Naive thymus-derived CD8-positive, alpha-beta T cell (primary cell): Measurements from ENCODE around the gene PLD1. TPM values are rescaled to one million over a fixed set of nuclear protein-coding genes. Genes with fewer than 3 reads are reported as not detected.

Experiments used
- ATAC-seq, 2 donors: fragments of 150-1000 bp; cut with Tn5 transposase in 1 of 2; sonication (Bioruptor Pico), chemical (Tn5 transposase) in 1 of 2; 1 replicate in 1 of 2; 2 replicates in 1 of 2; pipeline ENCODE4 v1.10.0; 2021; ENCODE audit warnings: mild to moderate bottlenecking in 2 of 2, moderate library complexity in 2 of 2
- POLR2A ChIA-PET: fragments of 350-600 bp; sonication (Branson Sonifier 250); formaldehyde crosslinking; loops from one replicate; lab custom pipeline; 2021; ENCODE audit warnings: antibody characterized with exemption; lab: Charles Lee
- DNase-seq, 10 donors: peaks; one replicate each; pipeline versions ENCODE4 v3.0.0 to v3.0.0-alpha.2; 2020 to 2022
- H3K27ac Mint-ChIP-seq, 10 donors: one replicate each; pipeline ENCODE4 v1.8.0; 2020 to 2022; ENCODE audit warnings: mild to moderate bottlenecking in 10 of 10, mixed read lengths in 10 of 10, moderate library complexity in 4 of 10, inconsistent platforms in 1 of 10
- H3K27me3 Mint-ChIP-seq, 5 donors: one replicate each; pipeline ENCODE4 v1.8.0; 2021 to 2022; ENCODE audit warnings: mixed read lengths in 5 of 5
- H3K36me3 Mint-ChIP-seq, 3 donors: one replicate each; pipeline ENCODE4 v1.8.0; 2020 to 2022; ENCODE audit warnings: mixed read lengths in 3 of 3, mild to moderate bottlenecking in 2 of 3, inconsistent platforms in 1 of 3
- H3K4me1 Mint-ChIP-seq, 4 donors: one replicate each; pipeline ENCODE4 v1.8.0; 2021 to 2022; ENCODE audit warnings: mixed read lengths in 4 of 4
- H3K4me3 Mint-ChIP-seq, 10 donors: one replicate each; pipeline ENCODE4 v1.8.0; 2020 to 2022; ENCODE audit warnings: mild to moderate bottlenecking in 10 of 10, mixed read lengths in 10 of 10, moderate library complexity in 6 of 10, inconsistent platforms in 1 of 10
- H3K9me3 Mint-ChIP-seq, 9 donors: one replicate each; pipeline ENCODE4 v1.8.0; 2020 to 2022; ENCODE audit warnings: mixed read lengths in 9 of 9, mild to moderate bottlenecking in 3 of 9, inconsistent platforms in 1 of 9, moderate library complexity in 1 of 9
- polyA plus RNA-seq, 3 donors: library from polyadenylated mRNA; unstranded; fragments of 300-500 nt; fragmentation: Illumina TruSeq; gene quantifications; one replicate each; pipeline ENCODE4 v1.2.3, GENCODE V29; 2021
- total RNA-seq, 8 experiments: library from RNA in 2 of 8; stranded (reverse) in 2 of 8; gene quantifications; one replicate each; pipeline ENCODE4 v1.2.3 and lab custom pipeline; 2021 to 2026

The PLD1 gene
- total and polyA plus RNA-seq, 5 experiments from 2014 or later, result 0.38 to 0.44 TPM; not detected in 3

DNA sequence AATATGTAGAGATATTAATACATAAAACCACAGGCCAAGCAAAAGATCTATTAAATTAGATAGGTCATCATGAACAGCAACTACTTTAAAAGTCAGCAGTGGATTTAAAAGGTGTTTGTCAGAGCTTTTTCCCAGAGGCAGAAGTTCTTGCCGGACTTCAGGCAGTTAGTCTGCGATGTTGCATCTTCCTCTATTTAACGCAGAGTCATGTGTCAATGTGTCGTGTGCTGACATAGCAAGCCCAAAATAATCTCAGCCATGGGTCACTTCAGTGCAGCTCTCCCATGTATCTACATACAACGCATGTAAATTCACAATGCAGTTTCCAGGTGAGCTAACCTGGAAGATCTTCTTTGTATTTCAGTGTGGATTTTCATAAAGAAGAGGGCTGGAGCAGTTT, 24.8 kb upstream of the PLD1 start:
- Mint-ChIP-seq H3K36me3 (no peaks in the 10 kb centered on the region), H3K27me3 (peaks cover 0 to 9% (median 6%) of the 10 kb centered on the region in 5 donors), H3K9me3 (no peaks in the 10 kb centered on the region), H3K4me1 (peaks cover 0 to 2% (median 0%) of the 10 kb centered on the region in 4 donors), H3K4me3 (no peak overlapping the region), H3K27ac (no peak overlapping the region)
- ATAC-seq, result no peak
- no peak for DNase-seq
- POLR2A ChIA-PET, result no interaction called here

DNA sequence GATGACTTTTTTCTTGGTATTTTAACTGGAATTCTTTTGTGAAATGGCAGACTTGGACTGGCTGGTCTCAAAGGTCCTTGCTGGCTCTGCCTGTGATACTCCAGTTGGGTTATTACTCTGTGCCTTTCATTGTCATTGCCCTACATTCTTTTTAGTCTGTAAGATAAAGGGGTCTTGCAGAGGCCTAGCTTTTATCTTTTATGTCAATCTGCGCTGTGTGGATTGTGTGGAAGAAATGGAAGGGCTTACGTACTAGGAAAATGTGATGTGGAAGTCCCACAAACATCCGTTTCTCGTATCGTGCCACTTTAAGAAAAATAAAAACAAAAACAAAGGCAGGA, 24.1 kb upstream of the PLD1 start:
- DNase-seq, result no peak
- H3K4me3 Mint-ChIP-seq, result no peak overlapping the region
- H3K27me3 Mint-ChIP-seq, result peaks cover 0 to 9% (median 6%) of the 10 kb centered on the region in 5 donors
- H3K36me3 Mint-ChIP-seq, result no peaks in the 10 kb centered on the region
- H3K4me1 Mint-ChIP-seq, result peaks cover 0 to 3% (median 2%) of the 10 kb centered on the region in 4 donors
- POLR2A ChIA-PET, result no interaction called here
- ATAC-seq, result no peak
- no peak overlapping the region for H3K27ac Mint-ChIP-seq
- H3K9me3 Mint-ChIP-seq, result no peaks in the 10 kb centered on the region

GRCh38 chr3:171833789-171834460, 23.6 kb upstream of the PLD1 start:
- DNase-seq, result no peak
- POLR2A ChIA-PET, result no interaction called here
- no peak overlapping the region for H3K27ac Mint-ChIP-seq
- no peak for ATAC-seq
- peaks cover 0 to 9% (median 6%) of the 10 kb centered on the region in 5 donors for H3K27me3 Mint-ChIP-seq
- no peaks in the 10 kb centered on the region for H3K9me3 Mint-ChIP-seq
- H3K4me3 Mint-ChIP-seq, result no peak overlapping the region
- peaks cover 0 to 6% (median 2%) of the 10 kb centered on the region in 4 donors for H3K4me1 Mint-ChIP-seq
- H3K36me3 Mint-ChIP-seq, result no peaks in the 10 kb centered on the region

DNA sequence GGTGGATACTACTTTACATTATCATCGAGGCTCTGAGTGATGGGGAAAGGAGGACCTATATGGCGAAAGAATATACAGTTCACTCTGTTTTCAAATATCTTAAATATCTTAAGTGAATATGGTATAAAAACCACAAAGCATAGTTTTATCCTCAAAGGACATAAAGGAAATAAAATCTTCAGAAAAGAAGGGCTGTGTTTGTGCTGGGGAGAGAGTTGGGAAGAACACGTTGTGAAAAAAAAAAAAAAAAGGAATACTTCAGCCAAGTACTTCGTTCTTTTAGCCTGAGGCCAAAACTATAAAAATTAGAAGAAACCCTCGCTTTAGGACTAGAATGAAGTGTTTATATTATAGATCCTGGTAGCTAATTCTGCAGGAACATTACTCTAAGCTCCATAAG, 22.7 kb upstream of the PLD1 start:
- no peaks in the 10 kb centered on the region for H3K36me3 Mint-ChIP-seq
- H3K4me3 Mint-ChIP-seq, result no peak overlapping the region
- POLR2A ChIA-PET, result no interaction called here
- ATAC-seq, result no peak
- H3K27me3 Mint-ChIP-seq, result peaks cover 0 to 10% (median 2%) of the 10 kb centered on the region in 5 donors
- DNase-seq, result no peak
- H3K9me3 Mint-ChIP-seq, result no peaks in the 10 kb centered on the region
- H3K4me1 Mint-ChIP-seq, result peaks cover 0 to 8% (median under 1%) of the 10 kb centered on the region in 4 donors
- H3K27ac Mint-ChIP-seq, result no peak overlapping the region

GRCh38 chr3:171831936-171832335, 21.7 kb upstream of the PLD1 start:
- ATAC-seq (no peak), DNase-seq (no peak)
- Mint-ChIP-seq H3K9me3 (no peaks in the 10 kb centered on the region), H3K4me3 (no peak overlapping the region), H3K27me3 (peaks cover 0 to 12% (median 6%) of the 10 kb centered on the region in 5 donors), H3K36me3 (no peaks in the 10 kb centered on the region), H3K4me1 (peaks cover 0 to 17% (median under 1%) of the 10 kb centered on the region in 4 donors), H3K27ac (no peak overlapping the region)
- POLR2A ChIA-PET, result no interaction called here

DNA sequence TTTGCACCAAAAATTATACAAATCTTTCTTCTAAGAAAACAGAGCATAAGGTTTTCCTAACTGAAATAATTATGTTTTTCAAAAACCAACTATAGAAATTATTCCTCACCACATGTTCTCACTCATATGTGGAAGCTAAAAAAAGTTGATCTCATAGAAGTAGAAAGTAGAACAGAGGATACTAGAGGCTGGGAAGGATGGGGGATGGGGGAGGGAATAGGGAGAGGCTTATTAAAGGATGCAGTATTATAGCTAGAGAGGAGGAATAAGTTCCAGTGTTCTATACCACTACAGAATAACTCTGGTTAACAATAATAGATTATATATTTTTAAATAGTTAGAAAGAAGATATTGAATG, 20.2 kb upstream of the PLD1 start:
- ATAC-seq, result no peak

GRCh38 chr3:171829841-171830517, 19.7 kb upstream of the PLD1 start:
- no peak for ATAC-seq
- POLR2A ChIA-PET, result no interaction called here
- H3K27ac Mint-ChIP-seq, result no peak overlapping the region
- H3K4me1 Mint-ChIP-seq, result peaks cover 0 to 19% (median under 1%) of the 10 kb centered on the region in 4 donors
- no peaks in the 10 kb centered on the region for H3K9me3 Mint-ChIP-seq
- no peak overlapping the region for H3K4me3 Mint-ChIP-seq
- no peak for DNase-seq
- peaks cover 0 to 11% (median 8%) of the 10 kb centered on the region in 5 donors for H3K27me3 Mint-ChIP-seq
- H3K36me3 Mint-ChIP-seq, result no peaks in the 10 kb centered on the region

More for the DNA sequence above, 20.2 kb upstream of the PLD1 start:
- Mint-ChIP-seq H3K4me3 (no peak overlapping the region), H3K9me3 (no peaks in the 10 kb centered on the region), H3K27ac (no peak overlapping the region), H3K36me3 (no peaks in the 10 kb centered on the region), H3K27me3 (peaks cover 0 to 8% (median 7%) of the 10 kb centered on the region in 5 donors), H3K4me1 (peaks cover 0 to 19% (median under 1%) of the 10 kb centered on the region in 4 donors)
- POLR2A ChIA-PET, result no interaction called here
- DNase-seq, result no peak

DNA sequence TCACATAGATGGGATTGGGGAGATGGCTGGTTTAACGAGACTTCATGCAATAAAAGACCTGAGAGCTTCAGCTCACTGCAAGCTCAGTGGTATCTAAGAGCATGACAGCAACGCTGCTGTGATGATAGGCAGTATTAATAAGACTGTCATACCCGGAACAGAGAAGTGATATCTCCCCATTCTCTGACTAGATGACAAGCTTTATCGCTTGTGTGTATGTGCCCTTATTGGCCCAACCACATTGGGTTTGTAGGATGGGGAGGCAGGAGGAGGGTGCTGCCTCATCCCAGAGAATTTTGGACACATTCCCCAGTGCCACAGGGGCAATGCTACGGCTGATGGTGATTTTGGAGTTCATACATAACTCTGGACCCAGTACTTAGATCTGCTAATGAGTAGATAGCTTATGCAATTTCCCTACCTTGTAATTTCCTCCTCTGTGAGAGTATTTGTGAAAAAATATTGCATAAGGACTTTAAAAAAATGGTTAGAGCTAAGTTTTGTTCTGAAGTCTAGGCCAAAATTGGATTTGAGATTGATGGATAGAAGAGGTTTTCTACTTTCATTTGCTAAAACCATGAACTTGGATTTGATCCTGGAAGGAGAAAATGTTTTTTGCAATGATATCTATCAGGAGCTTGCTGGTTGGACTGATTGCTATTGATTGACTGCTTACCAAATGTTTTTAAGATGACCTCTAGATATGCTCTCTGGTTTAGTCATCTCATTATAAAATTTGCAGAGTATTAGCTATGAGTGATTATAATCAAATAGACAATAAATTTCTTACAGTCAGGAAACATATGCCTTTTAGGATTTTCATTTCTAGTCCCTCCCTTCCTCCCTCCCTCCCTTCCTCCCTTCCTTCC, 18.9 kb upstream of the PLD1 start:
- no peak overlapping the region for H3K4me3 Mint-ChIP-seq
- peak overlapping the region in 1 of 10 donors; percentile 61 for H3K27ac Mint-ChIP-seq
- no peaks in the 10 kb centered on the region for H3K9me3 Mint-ChIP-seq
- DNase-seq, result no peak
- POLR2A ChIA-PET, result interaction anchor here (0.5 kb wide), 1 partner anchor 31 kb away, joined by 3 read pairs; no protein-coding TSS in a partner anchor
- peaks cover 0 to 20% (median 8%) of the 10 kb centered on the region in 5 donors for H3K27me3 Mint-ChIP-seq
- ATAC-seq, result no peak
- peaks cover 0 to 19% (median under 1%) of the 10 kb centered on the region in 4 donors for H3K4me1 Mint-ChIP-seq
- H3K36me3 Mint-ChIP-seq, result no peaks in the 10 kb centered on the region

DNA sequence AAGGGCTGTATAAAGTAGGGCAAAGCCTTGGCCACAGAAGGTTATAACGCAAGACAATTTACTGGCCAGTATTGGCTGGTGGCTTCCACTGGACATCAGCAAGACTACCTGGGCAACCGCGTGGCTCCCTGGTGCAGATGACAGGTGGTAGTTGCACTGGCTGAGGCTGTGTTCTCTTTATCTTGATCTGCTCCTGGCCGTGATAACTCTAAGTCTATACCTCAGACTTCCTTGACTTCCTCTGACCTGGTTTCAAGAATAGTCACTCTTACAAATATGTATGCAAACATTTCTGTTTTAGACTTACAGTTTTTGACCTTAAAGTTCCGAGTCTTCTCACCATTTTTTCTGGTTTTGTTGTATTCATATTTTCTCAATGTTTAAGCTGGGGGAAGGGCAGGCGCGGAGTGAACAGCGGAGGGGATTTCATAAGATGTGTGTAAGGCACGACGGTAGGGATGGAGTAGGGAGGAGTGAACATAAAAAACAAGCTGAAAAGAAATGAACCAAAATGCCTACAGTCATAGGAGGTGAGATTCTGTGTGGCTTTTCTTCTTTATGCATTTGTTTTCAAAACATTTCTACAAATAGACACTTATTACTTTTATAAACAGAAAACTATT, 17.7 kb upstream of the PLD1 start:
- Mint-ChIP-seq H3K9me3 (no peaks in the 10 kb centered on the region), H3K36me3 (no peaks in the 10 kb centered on the region), H3K4me3 (peak overlapping the region in 1 of 10 donors; percentile 25), H3K27ac (peak overlapping the region in 1 of 10 donors; percentile 58), H3K27me3 (peaks cover 0 to 20% (median 8%) of the 10 kb centered on the region in 5 donors), H3K4me1 (peaks cover 0 to 19% (median under 1%) of the 10 kb centered on the region in 4 donors)
- ATAC-seq (no peak), DNase-seq (no peak)
- POLR2A ChIA-PET, result no interaction called here

DNA sequence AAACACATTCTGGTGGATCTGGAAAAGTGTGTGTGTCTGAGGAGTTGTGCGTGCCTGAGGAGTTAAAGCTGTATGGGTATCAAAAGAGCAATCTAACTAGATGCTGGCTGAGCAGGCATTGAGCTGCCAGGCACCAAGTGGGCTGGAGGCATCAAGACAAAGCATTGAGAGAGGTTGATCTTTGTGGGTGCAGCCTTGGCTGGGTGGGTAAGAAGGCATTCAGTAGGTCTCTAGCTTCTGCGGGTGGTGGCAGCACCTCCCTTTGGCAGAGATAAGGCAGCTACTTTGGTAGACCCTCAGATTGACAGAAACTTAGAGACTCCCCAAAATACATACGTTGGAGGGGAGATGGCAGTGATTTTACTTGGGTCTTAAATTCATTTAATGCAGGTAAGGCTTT, 17.1 kb upstream of the PLD1 start:
- H3K27ac Mint-ChIP-seq, result peak overlapping the region in 1 of 10 donors; percentile 58
- ATAC-seq, result no peak

GRCh38 chr3:171825222-171825828, 15.0 kb upstream of the PLD1 start:
- Mint-ChIP-seq H3K27me3 (peaks cover 0 to 20% (median 6%) of the 10 kb centered on the region in 5 donors), H3K9me3 (no peaks in the 10 kb centered on the region), H3K4me3 (no peak overlapping the region), H3K36me3 (no peaks in the 10 kb centered on the region), H3K27ac (no peak overlapping the region), H3K4me1 (peaks cover 0 to 19% (median under 1%) of the 10 kb centered on the region in 4 donors)
- DNase-seq, result no peak
- ATAC-seq, result no peak
- POLR2A ChIA-PET, result no interaction called here

More for the DNA sequence above, 17.1 kb upstream of the PLD1 start:
- H3K4me3 Mint-ChIP-seq, result no peak overlapping the region
- no peaks in the 10 kb centered on the region for H3K9me3 Mint-ChIP-seq
- POLR2A ChIA-PET, result no interaction called here
- peaks cover 0 to 20% (median 6%) of the 10 kb centered on the region in 5 donors for H3K27me3 Mint-ChIP-seq
- peaks cover 0 to 19% (median under 1%) of the 10 kb centered on the region in 4 donors for H3K4me1 Mint-ChIP-seq
- DNase-seq, result no peak
- H3K36me3 Mint-ChIP-seq, result no peaks in the 10 kb centered on the region

DNA sequence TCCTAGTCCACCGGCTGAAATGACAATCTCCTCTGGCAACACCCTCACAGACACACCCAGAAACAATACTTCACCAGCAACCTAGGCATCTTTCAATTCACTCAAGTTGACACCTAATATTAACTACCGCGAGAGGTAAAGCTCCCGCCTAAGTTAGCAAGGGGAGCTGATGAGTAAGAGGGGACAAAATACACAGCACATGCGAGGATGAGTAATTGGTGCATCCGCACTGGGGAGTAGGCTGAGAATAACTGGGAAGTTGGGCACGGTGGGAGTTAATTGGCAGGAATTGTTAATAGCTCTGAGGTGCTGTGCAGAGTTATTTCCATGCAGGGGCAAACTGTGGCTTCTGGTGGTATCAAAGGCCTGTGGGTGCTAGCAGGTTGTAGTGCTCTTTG, 14.5 kb upstream of the PLD1 start:
- DNase-seq (no peak), ATAC-seq (no peak)
- Mint-ChIP-seq H3K4me3 (no peak overlapping the region), H3K36me3 (no peaks in the 10 kb centered on the region), H3K4me1 (peaks cover 0 to 18% (median under 1%) of the 10 kb centered on the region in 4 donors), H3K9me3 (no peaks in the 10 kb centered on the region), H3K27ac (no peak overlapping the region), H3K27me3 (peaks cover 0 to 20% (median 6%) of the 10 kb centered on the region in 5 donors)
- POLR2A ChIA-PET, result no interaction called here
